H1 (cell line): ENCODE measurements around the gene OR1I1.

Source experiments
- CTCF ChIP-seq, 3 experiments: IDR thresholded peaks; 1 replicate in 2 of 3; 2 replicates in 1 of 3; pipeline versions ENCODE4 v1.5.1 to v1.6.1; 2011; ENCODE audit warnings: low read length in 3 of 3, mild to moderate bottlenecking in 3 of 3, inconsistent platforms in 2 of 3, low read depth in 1 of 3, moderate library complexity in 1 of 3; ENCODE audit not compliant: insufficient read depth in 1 of 3; ENCODE audit errors: control extremely low read depth in 1 of 3
- GABPA ChIP-seq: IDR thresholded peaks from 2 replicates; pipeline ENCODE4 v1.6.1; 2011; ENCODE audit warnings: mild to moderate bottlenecking, low read length, moderate library complexity, borderline replicate concordance; ENCODE audit not compliant: insufficient read depth
- KDM1A ChIP-seq: fragments of 200-600, 300-600 bp; sonication (generic); IDR thresholded peaks from 2 replicates; pipeline ENCODE4 v1.7.1; 2016; ENCODE audit warnings: mild to moderate bottlenecking, low read length, borderline replicate concordance
- PHF8 ChIP-seq: fragments of 200-600 bp; sonication (generic); conservative IDR thresholded peaks from 2 replicates; pipeline ENCODE4 v1.7.1; 2012; ENCODE audit warnings: low read depth, mild to moderate bottlenecking, inconsistent platforms, low read length, moderate library complexity
- POLR2A ChIP-seq, 2 experiments: IDR thresholded peaks; 1 replicate in 1 of 2; 2 replicates in 1 of 2; pipeline ENCODE4 v1.6.1; 2011; ENCODE audit warnings: low read depth in 2 of 2, low read length in 2 of 2, mild to moderate bottlenecking in 2 of 2; ENCODE audit errors: control extremely low read depth in 1 of 2
- POLR2AphosphoS5 ChIP-seq: IDR thresholded peaks from 2 replicates; pipeline ENCODE4 v1.6.1; 2011; ENCODE audit warnings: low read depth, low read length
- RFX5 ChIP-seq: IDR thresholded peaks from 2 replicates; pipeline ENCODE4 v1.6.1; 2011; ENCODE audit warnings: low read depth, low read length, improper control_type of control experiment, borderline replicate concordance
- SAP30 ChIP-seq: fragments of 300-600 bp; sonication (generic); IDR thresholded peaks from 2 replicates; pipeline ENCODE4 v1.7.1; 2012; ENCODE audit warnings: low read length, moderate library complexity, mild to moderate bottlenecking, inconsistent platforms; ENCODE audit not compliant: insufficient read depth, insufficient replicate concordance
- SP1 ChIP-seq: IDR thresholded peaks from 2 replicates; pipeline ENCODE4 v1.6.1; 2011; ENCODE audit warnings: low read depth, low read length
- TAF7 ChIP-seq: optimal IDR thresholded peaks from 2 replicates; pipeline ENCODE3; 2011; ENCODE audit warnings: low read depth, mild to moderate bottlenecking, inconsistent platforms, low read length, moderate library complexity, borderline replicate concordance
- TEAD4 ChIP-seq: IDR thresholded peaks from 2 replicates; pipeline ENCODE4 v1.6.1; 2012; ENCODE audit warnings: low read depth, low read length, inconsistent platforms, mixed read lengths

- TF ChIP-seq POLR2A (IDR thresholded peaks at IDR 0.05; ENCODE audit: control extremely low read depth in 1 of 2, low read depth in 2 of 2, low read length in 2 of 2) (no peak), PHF8 (no peak), TAF7 (no peak), CTCF (IDR thresholded peaks at IDR 0.05; ENCODE audit: control extremely low read depth in 1 of 3, insufficient read depth in 1 of 3, low read depth in 1 of 3, low read length in 3 of 3) (no peak), RFX5 (no peak), TEAD4 (no peak), GABPA (no peak), KDM1A (no peak), SAP30 (no peak), SP1 (no peak), POLR2AphosphoS5 (no peak)
These were observed 41.2 kb downstream of the OR1I1 start for GRCh38 chr19:15123031-15123890.
